ENCODE measurements around the gene TLX2.
A peak's percentile ranks its signal among the peaks of the same experiment; 100 is the strongest.
"Not testable (repeated sequence)": the region's sequence is repeated elsewhere in the genome, so short reads cannot be mapped to it uniquely, and the experiment has no call there.

Gene TLX2

GRCh38 chr2:74514368-74515270 is at the start of gene TLX2:
TLX2 (plus strand) TSS chr2:74514450; CDS start chr2:74514807, 357 bp downstream.
- DNase-seq: no peak

- not testable (repeated sequence) for DNase-seq
These were observed 43.5 kb upstream of the TLX2 start for GRCh38 chr2:74470742-74471141.

GRCh38 chr2:74471332-74472065 is 42.8 kb upstream of the TLX2 start:
- DNase-seq: no peak

- peak; percentile 87 for DNase-seq
These were observed 41.9 kb upstream of the TLX2 start, which contains the start of gene MRPL53 for GRCh38 chr2:74472086-74472944. MRPL53 (minus strand) TSS chr2:74472680; CDS start chr2:74472660, 20 bp downstream.

GRCh38 chr2:74472945-74473258 is 41.3 kb upstream of the TLX2 start:
- peak; percentile 53 for DNase-seq

- no peak for DNase-seq
These were observed 39.8 kb upstream of the TLX2 start for GRCh38 chr2:74474481-74474880.

GRCh38 chr2:74474899-74475298 is 39.4 kb upstream of the TLX2 start:
- no peak for DNase-seq

- no peak for DNase-seq
These were observed 32.8 kb upstream of the TLX2 start for GRCh38 chr2:74481431-74481830.

GRCh38 chr2:74481961-74482800 is 32.1 kb upstream of the TLX2 start:
- DNase-seq: peak; percentile 59

- DNase-seq: peak; percentile 97
These were observed 31.2 kb upstream of the TLX2 start, which contains the start of the genes CCDC142 and TTC31 for GRCh38 chr2:74482801-74483674. CCDC142 (minus strand) TSS chr2:74482998; CDS start chr2:74482837, 161 bp downstream. TTC31 (plus strand) TSS chr2:74483081; CDS start chr2:74483096, 15 bp downstream.

GRCh38 chr2:74483675-74484164 is 30.5 kb upstream of the TLX2 start:
- DNase-seq: not testable (repeated sequence)

GRCh38 chr2:74486141-74486540 is 28.1 kb upstream of the TLX2 start:
- no peak for DNase-seq

GRCh38 chr2:74488643-74489481 is 25.4 kb upstream of the TLX2 start:
- DNase-seq: no peak

- DNase-seq: no peak
These were observed 24.3 kb upstream of the TLX2 start for GRCh38 chr2:74489906-74490305.

- no peak for DNase-seq
These were observed 22.4 kb upstream of the TLX2 start for GRCh38 chr2:74491648-74492544.

- no peak for DNase-seq
These were observed 20.7 kb upstream of the TLX2 start for GRCh38 chr2:74493546-74493945.

- no peak for DNase-seq
These were observed 18.8 kb upstream of the TLX2 start for GRCh38 chr2:74495440-74495839.

- DNase-seq: no peak
These were observed 17.1 kb upstream of the TLX2 start for GRCh38 chr2:74496997-74497776.

Data from DMS79 treated with DMSO at 0.1 percent for 48 hours (cell line).